HCT116 (cell line): ENCODE results near the gene PRSS1. TPM values are rescaled to one million over a fixed set of nuclear protein-coding genes. Genes with fewer than 3 reads are reported as not detected.

Source experiments
- ATAC-seq: fragments of 200-7000 bp; cut with Tn5 transposase; 2 replicates; pipeline ENCODE4 v1.9.1; 2020; ENCODE audit warnings: mild to moderate bottlenecking, moderate library complexity
- BruUV-seq: library from RNA; stranded (reverse); fragments of 400-500 nt; replicated peaks from 2 replicates; lab custom pipeline; 2021; lab: Mats Ljungman, UMichigan
- CTCF ChIA-PET: fragments of 300-600 bp; sonication (Branson Sonifier 250); formaldehyde crosslinking; loops from one replicate; lab custom pipeline; 2021; ENCODE audit warnings: antibody characterized with exemption; lab: Charles Lee
- POLR2A ChIA-PET: fragments of 300-600, 350-600 bp; sonication (Branson Sonifier 250); formaldehyde crosslinking; loops from one replicate; lab custom pipeline; 2021; ENCODE audit warnings: antibody characterized with exemption; lab: Charles Lee
- RAD21 ChIA-PET, 2 experiments: fragments of 300-600 bp; sonication (Branson Sonifier 250); formaldehyde crosslinking; loops; one replicate each; lab custom pipeline; 2023; ENCODE audit warnings: low total read pairs in 2 of 2; ENCODE audit not compliant: uncharacterized antibody in 2 of 2, unreplicated experiment in 2 of 2, low non-redundant PET in 1 of 2; lab: Charles Lee
- DNase-seq: peaks from one replicate; pipeline ENCODE4 v3.0.0-alpha.2; 2010; ENCODE audit warnings: low read depth, low spot score
- H2AFZ ChIP-seq: fragments of 200-600 bp; shearing (Covaris generic), sonication (generic); 2 replicates; pipeline ENCODE4 v1.6.1; 2017; ENCODE audit warnings: low read depth, mixed run types, mixed read lengths, antibody characterized with exemption, low read length; ENCODE audit not compliant: poor library complexity, severe bottlenecking
- H3K27ac ChIP-seq: 2 replicates; pipeline ENCODE4 v1.5.1; 2012; ENCODE audit warnings: low read depth, low read length
- H3K27me3 ChIP-seq: fragments of 200-600 bp; sonication (generic); 2 replicates; pipeline ENCODE4 v1.6.1; 2016; ENCODE audit warnings: mixed run types, low read length, mixed read lengths; ENCODE audit not compliant: insufficient read depth
- H3K36me3 ChIP-seq, 2 experiments: fragments of 200-500 bp in 1 of 2; fragments of 200-600 bp in 1 of 2; sonication (Bioruptor generic) in 1 of 2; sonication (generic) in 1 of 2; 2 replicates each; pipeline versions ENCODE4 v1.5.1 to v1.6.1; 2014 to 2016; ENCODE audit warnings: low read length in 2 of 2, inconsistent platforms in 1 of 2, mixed read lengths in 1 of 2, mixed run types in 1 of 2; ENCODE audit not compliant: insufficient read depth in 2 of 2, control insufficient read depth in 1 of 2
- H3K4me1 ChIP-seq, 2 experiments: fragments of 200-600 bp in 1 of 2; sonication (generic) in 1 of 2; 2 replicates each; pipeline versions ENCODE4 v1.5.1 to v1.6.1; 2012 to 2017; ENCODE audit warnings: low read length in 2 of 2, inconsistent platforms in 1 of 2, mild to moderate bottlenecking in 1 of 2, mixed read lengths in 1 of 2, mixed run types in 1 of 2, moderate library complexity in 1 of 2; ENCODE audit not compliant: insufficient read depth in 2 of 2, control insufficient read depth in 1 of 2
- H3K4me2 ChIP-seq: fragments of 200-600 bp; sonication (generic); 2 replicates; pipeline ENCODE4 v1.6.1; 2017; ENCODE audit warnings: mixed run types, low read length, mixed read lengths
- H3K4me3 ChIP-seq, 2 experiments: fragments of 200-600 bp in 1 of 2; sonication (generic) in 1 of 2; replicated peaks in 1 of 2; 2 replicates each; pipeline ENCODE4 v1.5.1; 2011 to 2016; ENCODE audit warnings: low read length in 2 of 2, control low read depth in 1 of 2, low read depth in 1 of 2, mild to moderate bottlenecking in 1 of 2, mixed read lengths in 1 of 2, mixed run types in 1 of 2
- H3K79me2 ChIP-seq: fragments of 200-600 bp; sonication (generic); 2 replicates; pipeline ENCODE4 v1.6.1; 2017; ENCODE audit warnings: mild to moderate bottlenecking, mixed run types, low read length, moderate library complexity, mixed read lengths; ENCODE audit not compliant: insufficient read depth
- H3K9ac ChIP-seq: fragments of 200-600 bp; sonication (generic); 2 replicates; pipeline ENCODE4 v1.6.1; 2016; ENCODE audit warnings: low read length, mixed read lengths
- H3K9me2 ChIP-seq: fragments of 200-600 bp; sonication (generic), shearing (Covaris generic); 2 replicates; pipeline ENCODE4 v1.6.1; 2017; ENCODE audit warnings: mixed run types, mild to moderate bottlenecking, moderate library complexity; ENCODE audit not compliant: insufficient read depth
- H3K9me3 ChIP-seq, 2 experiments: fragments of 200-500 bp in 1 of 2; fragments of 200-600 bp in 1 of 2; sonication (Bioruptor generic) in 1 of 2; sonication (generic) in 1 of 2; 2 replicates each; pipeline ENCODE4 v1.6.1; 2014 to 2017; ENCODE audit warnings: low read length in 2 of 2, mixed read lengths in 2 of 2, inconsistent platforms in 1 of 2, low read depth in 1 of 2, mild to moderate bottlenecking in 1 of 2, mixed run types in 1 of 2, moderate library complexity in 1 of 2; ENCODE audit not compliant: control insufficient read depth in 1 of 2, insufficient read depth in 1 of 2
- H4K20me1 ChIP-seq: fragments of 200-600 bp; sonication (generic), shearing (Covaris generic); 2 replicates; pipeline ENCODE4 v1.6.1; 2017; ENCODE audit warnings: mixed run types, mild to moderate bottlenecking, moderate library complexity; ENCODE audit not compliant: insufficient read depth
- CBX3 ChIP-seq: IDR thresholded peaks from 2 replicates; pipeline ENCODE4 v1.6.1; 2012; ENCODE audit warnings: low read depth
- EGR1 ChIP-seq: IDR thresholded peaks from 2 replicates; pipeline ENCODE4 v1.6.1; 2012; ENCODE audit warnings: low read depth
- EZH2 ChIP-seq: fragments of 200-600 bp; sonication (generic); IDR thresholded peaks from 2 replicates; pipeline ENCODE4 v1.6.1; 2017; ENCODE audit warnings: antibody characterized with exemption, mixed run types
- EZH2phosphoT487 ChIP-seq: fragments of 200-600 bp; IDR thresholded peaks from 2 replicates; pipeline ENCODE4 v1.6.1; 2018; ENCODE audit warnings: antibody characterized with exemption, borderline replicate concordance
- FOSL1 ChIP-seq: IDR thresholded peaks from 2 replicates; pipeline ENCODE4 v1.6.1; 2012; ENCODE audit warnings: low read depth
- JUND ChIP-seq: IDR thresholded peaks from 2 replicates; pipeline ENCODE4 v1.6.1; 2012
- POLR2A ChIP-seq: IDR thresholded peaks from 2 replicates; pipeline ENCODE4 v1.7.0; 2011; ENCODE audit warnings: borderline replicate concordance; ENCODE audit not compliant: insufficient read depth, insufficient read length; ENCODE audit errors: extremely low read depth
- POLR2AphosphoS5 ChIP-seq: IDR thresholded peaks from 2 replicates; pipeline ENCODE4 v1.6.1; 2011; ENCODE audit warnings: mild to moderate bottlenecking, low read depth, low read length, moderate library complexity
- RAD21 ChIP-seq: IDR thresholded peaks from 2 replicates; pipeline ENCODE4 v1.6.1; 2012; ENCODE audit warnings: low read depth, mild to moderate bottlenecking
- SIN3A ChIP-seq: IDR thresholded peaks from 2 replicates; pipeline ENCODE4 v1.6.1; 2012; ENCODE audit warnings: low read depth
- SRF ChIP-seq: IDR thresholded peaks from 2 replicates; pipeline ENCODE4 v1.6.1; 2012; ENCODE audit warnings: low read depth
- TCF7L2 ChIP-seq: IDR thresholded peaks from 2 replicates; pipeline ENCODE4 v1.7.0; 2011; ENCODE audit warnings: borderline replicate concordance, inconsistent platforms; ENCODE audit not compliant: insufficient read depth, insufficient read length; ENCODE audit errors: extremely low read depth
- YY1 ChIP-seq: IDR thresholded peaks from 2 replicates; pipeline ENCODE4 v1.6.1; 2011; ENCODE audit warnings: low read length, low read depth, moderate library complexity, mild to moderate bottlenecking; ENCODE audit not compliant: insufficient replicate concordance; ENCODE audit errors: extremely low read depth
- ZFX ChIP-seq: fragments of 450-650 bp; IDR thresholded peaks from 2 replicates; pipeline ENCODE4 v1.6.1; 2017
- ZNF274 ChIP-seq: fragments of 200-500 bp; sonication (Bioruptor generic); IDR thresholded peaks from 2 replicates; pipeline ENCODE4 v1.6.1; 2014; ENCODE audit warnings: mild to moderate bottlenecking, low read depth, low read length, inconsistent platforms
- intact Hi-C: fragments of 100-400 bp; cut with micrococcal nuclease; formaldehyde crosslinking; loops from 2 replicates; pipeline ENCODE4 v1.10.0; 2022
- total RNA-seq: library from RNA; stranded (reverse); gene quantifications from one replicate; pipeline ENCODE4 v1.2.1, GENCODE V29; 2021; ENCODE audit not compliant: unreplicated experiment
- TF ChIP-seq, protein P1 (sequence below), 3 experiments: fragments of 200-600 bp in 1 of 3; sonication (generic) in 1 of 3; IDR thresholded peaks in 2 of 3; conservative IDR thresholded peaks in 1 of 3; 2 replicates each; pipeline ENCODE4 v1.5.1; 2012 to 2017; ENCODE audit warnings: low read depth in 2 of 3, low read length in 2 of 3, antibody characterized with exemption in 1 of 3, borderline replicate concordance in 1 of 3, control low read depth in 1 of 3, mild to moderate bottlenecking in 1 of 3, mixed read lengths in 1 of 3, mixed run types in 1 of 3, moderate library complexity in 1 of 3; ENCODE audit not compliant: insufficient read depth in 1 of 3

The PRSS1 gene
- total RNA-seq, 1 experiment from 2014 or later: 14.6 TPM

DNA sequence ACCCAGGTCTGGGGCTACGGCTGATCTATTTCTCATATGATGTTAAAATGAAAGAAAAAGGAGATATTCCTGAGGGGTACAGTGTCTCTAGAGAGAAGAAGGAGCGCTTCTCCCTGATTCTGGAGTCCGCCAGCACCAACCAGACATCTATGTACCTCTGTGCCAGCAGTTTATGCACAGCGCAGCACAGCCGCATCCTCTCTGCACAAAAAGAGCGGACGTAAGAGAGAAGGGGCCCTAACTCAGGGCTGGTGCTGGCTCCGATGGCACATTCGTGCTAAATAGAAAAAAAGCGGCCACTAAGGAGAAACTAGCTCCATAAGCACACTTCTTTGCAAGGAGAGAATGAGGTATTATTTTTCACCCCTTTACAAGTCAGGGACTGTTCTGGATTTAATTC lies 28.3 kb upstream of the PRSS1 start (continued):
- TF ChIP-seq RAD21 (no peak), EZH2 (no peak), SIN3A (no peak), JUND (no peak), TCF7L2 (no peak), YY1 (no peak)
- TF ChIP-seq, protein P1, sequence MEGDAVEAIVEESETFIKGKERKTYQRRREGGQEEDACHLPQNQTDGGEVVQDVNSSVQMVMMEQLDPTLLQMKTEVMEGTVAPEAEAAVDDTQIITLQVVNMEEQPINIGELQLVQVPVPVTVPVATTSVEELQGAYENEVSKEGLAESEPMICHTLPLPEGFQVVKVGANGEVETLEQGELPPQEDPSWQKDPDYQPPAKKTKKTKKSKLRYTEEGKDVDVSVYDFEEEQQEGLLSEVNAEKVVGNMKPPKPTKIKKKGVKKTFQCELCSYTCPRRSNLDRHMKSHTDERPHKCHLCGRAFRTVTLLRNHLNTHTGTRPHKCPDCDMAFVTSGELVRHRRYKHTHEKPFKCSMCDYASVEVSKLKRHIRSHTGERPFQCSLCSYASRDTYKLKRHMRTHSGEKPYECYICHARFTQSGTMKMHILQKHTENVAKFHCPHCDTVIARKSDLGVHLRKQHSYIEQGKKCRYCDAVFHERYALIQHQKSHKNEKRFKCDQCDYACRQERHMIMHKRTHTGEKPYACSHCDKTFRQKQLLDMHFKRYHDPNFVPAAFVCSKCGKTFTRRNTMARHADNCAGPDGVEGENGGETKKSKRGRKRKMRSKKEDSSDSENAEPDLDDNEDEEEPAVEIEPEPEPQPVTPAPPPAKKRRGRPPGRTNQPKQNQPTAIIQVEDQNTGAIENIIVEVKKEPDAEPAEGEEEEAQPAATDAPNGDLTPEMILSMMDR (IDR thresholded peaks at IDR 0.05 in 2 of 3, conservative IDR thresholded peaks at IDR 0.05 in 1 of 3; ENCODE audit: borderline replicate concordance in 1 of 3, insufficient read depth in 1 of 3, low read depth in 2 of 3, low read length in 2 of 3): no peak

DNA sequence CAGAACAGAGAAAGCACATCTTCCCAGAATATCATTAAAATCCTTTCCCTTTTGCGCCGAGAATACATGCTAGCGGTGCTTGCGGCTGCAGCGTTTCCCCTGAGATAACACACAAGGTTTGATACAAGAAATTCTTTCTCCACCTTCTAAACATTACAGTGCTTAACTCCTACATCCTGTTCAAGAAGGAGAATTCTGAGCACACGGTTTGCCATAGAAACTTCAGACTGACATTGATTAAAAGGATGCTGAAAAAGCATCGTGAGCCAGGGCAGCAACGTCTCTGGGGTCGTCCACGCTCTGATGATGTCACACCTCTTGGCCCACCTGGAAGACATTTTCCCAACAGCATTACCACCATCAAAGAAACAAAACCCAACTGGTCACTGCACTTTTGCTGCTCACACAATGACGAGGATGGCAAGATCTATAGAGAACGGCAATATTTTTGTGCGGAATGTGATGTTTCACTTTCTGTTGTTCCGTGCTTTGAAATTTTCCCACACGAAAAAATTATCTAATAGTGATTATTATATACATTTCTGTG lies 27.0 kb upstream of the PRSS1 start:
- H3K36me3 ChIP-seq: no peaks in the 10 kb centered on the region
- no peak for ATAC-seq
- no peak overlapping the region for H3K27ac ChIP-seq
- no peak overlapping the region for H3K4me3 ChIP-seq
- H3K79me2 ChIP-seq: no peaks in the 10 kb centered on the region
- H3K9me2 ChIP-seq: no peaks in the 10 kb centered on the region
- no peak for DNase-seq
- RAD21 ChIA-PET: no interaction called here
- H4K20me1 ChIP-seq: no peaks in the 10 kb centered on the region
- H2AFZ ChIP-seq: no peak overlapping the region
- no peak overlapping the region for H3K4me2 ChIP-seq
- H3K9me3 ChIP-seq: no peaks in the 10 kb centered on the region
- H3K9ac ChIP-seq: no peak overlapping the region
- peaks cover 11% of the 10 kb centered on the region; the same call in 1 of the 2 replicates for H3K27me3 ChIP-seq
- intact Hi-C loops: no loop called here
- POLR2A ChIA-PET: no interaction called here
- CTCF ChIA-PET: no interaction called here
- TF ChIP-seq EZH2phosphoT487 (no peak), FOSL1 (no peak), ZFX (no peak), SRF (no peak), SIN3A (no peak), JUND (no peak), CBX3 (no peak), POLR2A (no peak), ZNF274 (no peak), RAD21 (no peak), EGR1 (no peak), POLR2AphosphoS5 (no peak)
- H3K4me1 ChIP-seq: no peaks in the 10 kb centered on the region
- BruUV-seq: no TSS peak
